ENCODE data around the gene CR1. TPM values are rescaled to one million over a fixed set of nuclear protein-coding genes. Genes with fewer than 3 reads are reported as not detected.

CR1 gene
- total and polyA plus RNA-seq, 4 experiments from 2014 or later = 4.1 to 11.5 (median 9.7) TPM

Other genes with a start within 250 kb of the CR1 start
- gene CD55, start 174.5 kb upstream of the CR1 start, total RNA-seq = 10 to 100 TPM; 69.0 to 77.3 TPM
- gene CD55, start 174.5 kb upstream of the CR1 start, polyA plus RNA-seq = 10 to 100 TPM; 73.2 to 92.1 TPM
- gene CR2, start 41.8 kb upstream of the CR1 start, total RNA-seq = 1 to 10 TPM; 1.9 to 6.7 TPM
- 1 to 10 TPM; 3.3 to 4.4 TPM for gene CR2, start 41.8 kb upstream of the CR1 start, polyA plus RNA-seq
- under 1 TPM in 1 of 2 experiments, not detected in 1; 0.19 TPM for gene CR1L, start 149.0 kb downstream of the CR1 start, total RNA-seq
- not detected for gene CR1L, start 149.0 kb downstream of the CR1 start, polyA plus RNA-seq

All from CD4-positive, alpha-beta memory T cell (primary cell).